ENCODE measurements around the gene TGFA. TPM values are rescaled to one million over a fixed set of nuclear protein-coding genes. Genes with fewer than 3 reads are reported as not detected.

Gene TGFA
- total RNA-seq (10 to 100 TPM; 12.1 to 15.6 TPM), polyA plus RNA-seq (ENCODE audit: insufficient read length in 6 of 6) (under 1 TPM; 0.33 to 0.99 (median 0.67) TPM)
- long read RNA-seq, donor 1, full-length matches to known transcripts: 1 of 1 reads
- long read RNA-seq, donor 1, partial matches to known transcripts: 0 of 1 reads
- long read RNA-seq, donor 1, other reads (novel, unspliced or antisense): 0 of 1 reads
- long read RNA-seq, donor 2: 0 reads
- long read RNA-seq, donor 3: 0 reads
- long read RNA-seq, donor 4, partial matches to known transcripts: 2 of 2 reads
- long read RNA-seq, donor 4, other reads (novel, unspliced or antisense): 0 of 2 reads
- long read RNA-seq, donor 5: 0 reads
- long read RNA-seq, donor 6, full-length matches to known transcripts: 1 of 1 reads
- long read RNA-seq, donor 6, partial matches to known transcripts: 0 of 1 reads
- long read RNA-seq, donor 6, other reads (novel, unspliced or antisense): 0 of 1 reads
- long read RNA-seq, donor 7: 0 reads
- long read RNA-seq, donor 8: 0 reads
- long read RNA-seq, donor 9: 0 reads
- long read RNA-seq, donor 10, full-length matches to known transcripts: 3 of 5 reads
- long read RNA-seq, donor 10, partial matches to known transcripts: 0 of 5 reads
- long read RNA-seq, donor 10, other reads (novel, unspliced or antisense): 2 of 5 reads
- long read RNA-seq, donor 11, full-length matches to known transcripts: 13 of 13 reads
- long read RNA-seq, donor 11, partial matches to known transcripts: 0 of 13 reads
- long read RNA-seq, donor 11, other reads (novel, unspliced or antisense): 0 of 13 reads
- long read RNA-seq, donor 12: 0 reads

DNA sequence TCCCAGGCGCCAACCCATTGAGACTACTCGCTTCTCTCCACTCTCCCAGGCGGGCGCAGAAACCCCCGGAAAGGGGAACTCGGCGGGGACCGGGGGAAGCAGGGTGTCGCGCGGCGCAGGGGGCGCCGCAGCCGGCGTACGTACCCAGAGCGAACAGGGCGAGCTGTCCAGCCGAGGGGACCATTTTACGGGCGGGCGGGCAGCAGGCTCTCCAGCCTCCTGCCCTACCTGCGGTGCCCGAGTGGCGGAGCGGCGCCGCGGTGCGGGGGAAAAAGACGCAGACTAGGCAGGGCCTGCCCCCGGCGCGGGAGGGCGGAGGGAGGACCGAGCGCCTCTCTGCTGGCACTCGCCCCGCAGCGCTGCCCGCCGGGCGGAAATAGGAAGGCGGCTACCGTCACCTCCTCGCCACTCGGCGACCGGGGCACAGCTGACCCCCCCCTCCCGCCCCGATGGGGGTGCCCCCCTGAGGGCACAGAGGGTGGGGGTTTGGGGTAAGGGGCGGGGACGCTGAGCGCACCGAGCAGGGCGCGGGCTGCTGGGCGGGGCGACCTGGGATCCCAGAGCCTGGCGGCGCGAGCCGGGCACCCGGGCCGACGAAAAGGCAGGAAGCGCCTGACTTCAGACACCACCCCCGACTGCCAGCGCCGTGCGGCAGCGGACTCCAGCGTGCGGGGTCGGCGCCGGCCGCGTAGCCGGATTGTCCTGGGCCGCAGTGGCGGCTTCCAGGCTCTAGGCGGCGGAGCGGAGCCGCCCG, at the start of gene TGFA:
Gene TGFA, minus strand, starts transcription at position 243 of the 754 bp plus-strand sequence. Its CDS starts 59 bp downstream, at position 184.
- peak; percentile 29 to 97 (median 74) for DNase-seq
- peaks cover 13 to 92% of the 10 kb centered on the region in 2 donors for H3K27me3 ChIP-seq

DNA sequence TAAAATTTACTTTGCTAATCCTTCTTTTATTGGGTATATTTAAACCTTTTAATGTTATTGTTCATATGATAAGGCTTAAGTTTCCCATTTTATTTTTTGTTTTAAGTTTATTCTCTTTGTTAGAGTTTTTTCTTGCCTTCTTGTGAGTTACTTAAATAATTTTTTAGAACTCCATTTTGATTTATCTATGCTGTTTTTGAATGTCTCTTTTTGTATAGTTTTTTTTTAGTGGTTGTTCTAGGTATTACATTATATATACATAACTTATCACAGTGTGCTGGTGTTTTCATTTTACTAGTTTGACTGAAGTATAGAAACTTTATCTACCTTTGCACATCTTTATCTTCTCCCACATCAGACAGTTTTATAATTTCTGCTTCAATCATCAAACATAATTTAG, 49.4 kb upstream of the TGFA start:
- Histone ChIP-seq H3K27ac (no peak overlapping the region), H3K4me1 (no peaks in the 10 kb centered on the region), H3K36me3 (no peaks in the 10 kb centered on the region), H3K27me3 (peaks cover 0 to 4% of the 10 kb centered on the region in 2 donors), H3K9me3 (peaks cover 0 to 6% of the 10 kb centered on the region in 2 donors), H3K4me3 (no peak overlapping the region)
- intact Hi-C loops (cut with DNase I): no loop called here
- no peak for TF ChIP-seq CTCF (IDR thresholded peaks at IDR 0.05)
- ATAC-seq (no peak), DNase-seq (no peak)

More for the DNA sequence above, at the start of gene TGFA:
- intact Hi-C loops (cut with DNase I): no loop called here
- Histone ChIP-seq H3K27ac (peak within 1 kb of the TSS; percentile 75 to 90), H3K4me3 (peak within 1 kb of the TSS; percentile 61 to 69), H3K9me3 (no peaks in the 10 kb centered on the region), H3K36me3 (no peaks in the 10 kb centered on the region), H3K4me1 (peaks cover 0 to 10% of the 10 kb centered on the region in 2 donors)
- peak; percentile 77 to 86 for TF ChIP-seq CTCF (IDR thresholded peaks at IDR 0.05)
- peak; percentile 89 for ATAC-seq

- ATAC-seq: no peak
- intact Hi-C loops (cut with DNase I): no loop called here
These were observed 44.6 kb upstream of the TGFA start for GRCh38 chr2:70598197-70598596.

DNA sequence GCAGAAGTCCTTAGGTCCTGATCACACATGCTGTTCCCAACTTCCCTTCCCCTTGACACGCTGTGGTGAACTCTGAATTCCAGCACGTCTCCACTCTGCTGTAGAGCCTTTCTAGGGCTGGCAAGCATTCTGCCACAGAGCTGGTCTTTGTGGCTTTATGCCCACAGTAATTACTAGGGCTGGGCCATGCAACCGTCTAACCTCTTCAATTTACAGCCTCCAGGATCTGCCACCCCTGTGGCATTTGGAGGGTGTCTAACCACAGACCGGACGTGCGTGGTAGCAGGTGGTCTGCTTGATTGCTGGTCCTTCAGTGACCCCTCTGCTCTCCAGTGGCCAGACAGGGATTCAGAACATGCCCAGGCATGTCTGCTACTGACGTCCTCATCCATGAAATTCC, 43.1 kb upstream of the TGFA start:
- Histone ChIP-seq H3K4me3 (no peak overlapping the region), H3K4me1 (no peaks in the 10 kb centered on the region), H3K36me3 (no peaks in the 10 kb centered on the region), H3K27me3 (no peaks in the 10 kb centered on the region), H3K9me3 (peaks cover 0 to 6% of the 10 kb centered on the region in 2 donors), H3K27ac (no peak overlapping the region)
- ATAC-seq (peak; percentile 67), DNase-seq (no peak)
- intact Hi-C loops (cut with DNase I): no loop called here
- TF ChIP-seq CTCF (IDR thresholded peaks at IDR 0.05): no peak

More at GRCh38 chr2:70598197-70598596, 44.6 kb upstream of the TGFA start:
- no peak overlapping the region for H3K27ac ChIP-seq
- no peak overlapping the region for H3K4me3 ChIP-seq
- H3K9me3 ChIP-seq: peaks cover 0 to 6% of the 10 kb centered on the region in 2 donors
- no peak for TF ChIP-seq CTCF (IDR thresholded peaks at IDR 0.05)
- DNase-seq: no peak
- no peaks in the 10 kb centered on the region for H3K36me3 ChIP-seq
- no peaks in the 10 kb centered on the region for H3K4me1 ChIP-seq
- H3K27me3 ChIP-seq: no peaks in the 10 kb centered on the region

Data from left lung (tissue), 14 donors.